Subcutaneous adipose tissue (tissue), 4 donors: ENCODE data around the gene RFT1. TPM values are rescaled to one million over a fixed set of nuclear protein-coding genes. Genes with fewer than 3 reads are reported as not detected.

Experiments
- total RNA-seq, 4 donors: library from RNA; depleted of rRNA; stranded (reverse); fragments of >200 nt; gene quantifications; one replicate each; pipeline ENCODE4 v1.1.0, GENCODE V29; 2016
- TF ChIP-seq, protein P1 (sequence below): fragments of 450-650 bp; IDR thresholded peaks from one replicate; pipeline ENCODE4 v1.5.1; 2016; ENCODE audit warnings: low read depth, mild to moderate bottlenecking, control low read depth, antibody characterized with exemption, moderate library complexity

Gene RFT1
- total RNA-seq, 4 donors from 2014 or later, result 8.1 to 12.7 (median 10.7) TPM

DNA sequence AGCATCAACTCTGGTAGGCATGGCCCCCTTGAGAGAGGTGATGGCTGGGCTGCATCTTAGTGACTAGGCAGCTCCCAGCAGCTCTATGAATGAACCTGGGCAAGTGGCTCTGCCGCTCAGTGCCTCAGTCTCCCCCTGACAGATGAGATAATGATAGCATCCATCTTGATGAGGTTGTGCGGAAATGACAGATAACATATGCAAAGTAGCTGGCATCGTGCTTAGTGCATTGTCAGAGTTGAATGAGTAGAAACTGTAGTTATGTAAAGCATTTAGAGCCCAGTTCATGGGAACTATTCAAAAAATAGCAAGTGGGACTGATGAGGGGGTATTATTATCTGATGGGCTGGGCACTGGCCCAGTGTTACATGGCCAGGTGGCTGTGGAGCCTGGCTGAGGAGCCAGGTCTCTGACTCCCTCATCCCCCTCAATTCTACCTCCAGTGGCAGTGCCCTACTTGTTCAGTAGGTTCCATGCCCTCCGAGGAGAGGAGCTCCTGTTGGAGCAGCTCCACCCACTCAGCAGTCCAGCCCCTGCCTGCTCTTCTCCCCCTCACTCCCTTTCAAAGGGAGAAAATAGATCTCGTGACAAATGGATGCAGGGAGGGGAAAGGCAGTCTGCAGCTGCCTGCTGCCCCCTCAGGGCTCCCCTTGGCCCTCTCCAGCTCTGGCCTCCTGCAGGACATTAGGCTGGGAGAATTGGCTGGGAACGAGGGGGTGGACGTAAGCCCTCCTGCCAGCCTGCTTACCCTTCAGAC is 37.4 kb upstream of the RFT1 start:
- TF ChIP-seq, protein P1, sequence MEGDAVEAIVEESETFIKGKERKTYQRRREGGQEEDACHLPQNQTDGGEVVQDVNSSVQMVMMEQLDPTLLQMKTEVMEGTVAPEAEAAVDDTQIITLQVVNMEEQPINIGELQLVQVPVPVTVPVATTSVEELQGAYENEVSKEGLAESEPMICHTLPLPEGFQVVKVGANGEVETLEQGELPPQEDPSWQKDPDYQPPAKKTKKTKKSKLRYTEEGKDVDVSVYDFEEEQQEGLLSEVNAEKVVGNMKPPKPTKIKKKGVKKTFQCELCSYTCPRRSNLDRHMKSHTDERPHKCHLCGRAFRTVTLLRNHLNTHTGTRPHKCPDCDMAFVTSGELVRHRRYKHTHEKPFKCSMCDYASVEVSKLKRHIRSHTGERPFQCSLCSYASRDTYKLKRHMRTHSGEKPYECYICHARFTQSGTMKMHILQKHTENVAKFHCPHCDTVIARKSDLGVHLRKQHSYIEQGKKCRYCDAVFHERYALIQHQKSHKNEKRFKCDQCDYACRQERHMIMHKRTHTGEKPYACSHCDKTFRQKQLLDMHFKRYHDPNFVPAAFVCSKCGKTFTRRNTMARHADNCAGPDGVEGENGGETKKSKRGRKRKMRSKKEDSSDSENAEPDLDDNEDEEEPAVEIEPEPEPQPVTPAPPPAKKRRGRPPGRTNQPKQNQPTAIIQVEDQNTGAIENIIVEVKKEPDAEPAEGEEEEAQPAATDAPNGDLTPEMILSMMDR, result no peak

DNA sequence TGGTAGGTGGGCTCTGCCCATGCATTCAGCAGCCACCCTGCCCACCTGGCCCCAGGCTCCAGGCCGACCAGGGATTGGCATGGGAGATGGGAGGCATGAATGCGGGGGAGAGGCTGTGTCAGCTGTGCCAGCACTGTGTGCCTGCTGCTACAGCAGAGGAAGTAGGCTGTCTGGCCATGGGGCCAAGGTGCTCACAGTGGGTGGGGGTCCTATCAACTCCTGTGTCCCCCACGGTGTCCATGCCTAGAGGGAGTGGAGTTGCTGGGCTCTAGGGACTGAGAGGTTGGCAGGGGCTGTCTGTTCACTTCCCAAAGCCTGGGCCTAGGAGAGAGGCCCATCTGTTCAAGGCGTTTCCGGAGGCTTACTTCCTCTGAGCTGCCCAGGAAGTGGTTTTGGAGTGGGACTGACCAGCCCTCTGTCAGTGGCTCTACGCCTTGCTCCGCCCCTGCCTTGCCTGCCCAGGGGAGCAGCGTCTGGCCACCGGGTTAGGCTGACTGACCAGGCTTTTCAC is 36.6 kb upstream of the RFT1 start:
- TF ChIP-seq, protein P1, result no peak

DNA sequence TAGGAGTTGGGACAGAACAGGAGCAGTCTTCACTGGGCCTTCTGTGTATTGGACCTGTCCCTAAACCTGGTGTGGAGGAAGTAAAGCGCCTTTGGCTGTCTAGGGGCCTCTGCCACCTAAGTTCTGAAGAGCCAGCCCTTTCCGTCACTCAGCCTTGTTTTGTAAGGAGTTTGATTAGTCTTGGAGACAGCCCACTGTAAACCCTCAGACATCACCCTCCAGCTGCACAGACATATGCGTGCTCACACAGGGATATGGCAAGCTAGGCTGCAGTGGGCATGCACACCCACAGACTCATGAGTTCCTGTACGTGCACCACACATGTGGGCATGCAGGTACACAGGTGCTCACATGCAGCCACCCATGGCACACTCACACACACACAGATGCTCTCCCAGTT is 36.0 kb upstream of the RFT1 start:
- TF ChIP-seq, protein P1, result no peak

DNA sequence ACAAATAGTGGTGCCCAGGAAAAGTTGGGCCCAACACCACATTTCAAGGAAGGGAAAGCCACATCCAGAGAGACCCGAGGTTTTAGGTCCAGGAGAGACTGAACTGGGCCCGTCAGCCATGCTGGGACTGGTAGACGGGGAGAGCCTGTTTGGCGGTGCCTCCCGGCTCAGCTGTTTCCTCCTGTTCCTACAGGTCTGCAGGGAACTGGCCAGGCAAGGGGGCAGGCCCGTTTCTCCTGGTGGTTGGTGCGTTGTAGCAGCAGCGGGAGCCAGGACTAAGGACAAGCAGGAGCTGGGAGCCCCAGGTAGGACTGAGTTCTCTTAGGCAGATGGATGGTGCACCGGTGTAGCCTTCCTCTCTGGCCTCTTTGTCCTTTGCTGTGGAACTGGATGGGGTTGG is 34.7 kb upstream of the RFT1 start:
- TF ChIP-seq, protein P1, result no peak

DNA sequence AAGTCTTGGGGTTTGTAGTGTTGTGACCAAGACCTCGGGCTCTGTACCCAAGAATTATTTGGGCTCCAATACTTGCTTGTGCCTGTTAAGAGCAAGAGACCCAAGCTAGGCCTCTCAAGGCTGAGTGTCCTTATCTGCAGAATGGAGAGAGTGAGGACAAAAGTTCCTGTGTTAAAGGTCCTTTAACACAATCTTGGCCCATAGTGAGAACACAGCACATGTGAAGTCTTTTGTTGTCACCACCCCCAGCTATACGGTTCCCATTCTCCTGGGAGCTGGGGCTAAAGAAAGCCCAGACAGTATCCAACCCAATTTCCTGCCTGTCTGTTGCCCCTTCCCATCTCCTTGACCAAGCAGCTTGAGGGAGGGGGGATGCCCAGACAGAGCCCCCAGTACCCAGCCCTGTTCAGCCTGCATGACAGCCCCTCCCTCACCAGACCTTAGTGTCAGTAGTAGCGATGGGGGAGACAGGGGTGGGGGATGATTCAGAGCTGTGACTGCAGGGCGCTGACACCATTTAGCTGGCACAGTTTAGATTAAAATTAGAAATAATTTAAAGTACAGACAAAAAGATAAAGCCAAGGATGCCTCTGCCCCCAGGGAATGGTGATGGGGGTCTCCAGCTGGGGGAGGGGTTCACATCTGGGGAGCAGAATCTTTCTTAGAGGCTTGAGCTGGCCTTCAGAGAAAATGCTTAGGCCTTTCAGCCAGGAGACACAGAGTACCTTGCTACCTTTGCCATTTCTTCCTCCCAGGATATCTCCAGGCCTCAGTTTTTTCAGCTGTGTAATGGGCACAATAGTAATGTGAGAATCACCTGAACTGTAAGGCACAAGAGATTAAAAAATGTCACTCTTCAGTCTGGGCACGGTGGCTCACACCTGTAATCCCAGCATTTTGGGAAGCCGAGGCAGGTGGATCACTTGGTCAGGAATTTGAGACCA is 33.5 kb upstream of the RFT1 start:
- TF ChIP-seq, protein P1, result no peak

DNA sequence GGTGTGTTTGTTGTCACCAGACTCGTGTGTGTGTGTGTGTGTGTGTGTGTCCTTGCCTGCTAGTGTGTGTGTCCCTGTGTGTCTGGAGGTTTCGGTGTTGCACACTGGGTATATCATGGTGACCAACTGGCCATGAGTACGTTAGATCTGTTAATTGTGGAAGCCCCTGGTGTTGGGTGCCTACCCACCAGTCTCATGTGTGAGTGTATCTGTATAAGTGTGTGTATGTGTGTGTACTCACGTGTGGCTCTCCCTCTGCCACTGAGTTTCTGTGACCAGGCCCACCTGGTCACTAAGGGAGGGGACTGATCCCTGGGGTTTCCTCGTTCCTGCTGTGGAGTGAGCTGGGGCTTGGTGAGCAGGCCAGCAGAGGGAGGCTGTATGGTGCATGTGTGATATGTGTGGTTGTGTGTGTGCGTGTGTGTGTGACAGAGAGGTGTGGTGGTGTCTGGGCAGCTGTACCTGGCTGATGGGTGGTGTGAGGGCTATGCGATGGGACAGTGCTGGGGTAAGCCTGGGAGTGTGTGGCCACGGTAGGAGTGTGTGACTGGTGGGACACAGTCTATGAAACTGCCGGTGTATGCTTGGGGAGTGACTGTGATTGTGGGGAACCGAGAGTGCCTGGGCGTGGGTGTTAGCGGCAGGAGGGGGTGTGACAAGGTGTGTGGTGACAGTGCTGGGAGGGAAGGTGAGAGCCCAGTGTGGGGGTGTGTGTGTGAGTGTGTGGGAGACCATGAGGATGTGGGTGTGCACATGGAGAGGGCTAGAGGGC is 32.6 kb upstream of the RFT1 start:
- TF ChIP-seq, protein P1, result no peak
